Measurements from ENCODE around the gene POPDC2.

The POPDC2 gene

DNA sequence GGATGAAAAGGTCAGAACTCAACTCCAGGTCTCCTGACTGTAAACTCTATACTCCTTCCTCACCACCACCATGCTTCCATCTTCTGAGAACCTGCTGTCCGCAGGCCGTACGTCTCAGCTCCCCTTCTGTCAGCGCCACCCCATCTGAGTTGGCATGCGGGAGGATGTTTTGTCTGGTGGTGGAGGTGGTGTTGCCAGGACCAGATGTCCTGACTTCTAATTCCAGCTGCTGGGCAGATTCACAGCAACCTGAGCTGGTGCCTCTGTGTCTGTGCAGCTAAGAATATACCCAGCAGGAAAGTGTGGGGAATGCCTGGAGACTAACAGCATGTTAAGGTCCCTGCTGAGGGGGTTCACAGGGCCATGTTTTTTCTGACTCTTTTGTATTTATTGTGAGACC lies 39.5 kb downstream of the POPDC2 start:
- H3K9ac ChIP-seq (ENCODE audit: low read depth, low read length): no peak overlapping the region
- H3K36me3 ChIP-seq (ENCODE audit: insufficient read depth, low read depth, low read length): no peaks in the 10 kb centered on the region
- H3K4me1 ChIP-seq (ENCODE audit: insufficient read depth, low read length): no peaks in the 10 kb centered on the region
- H3K27me3 ChIP-seq (ENCODE audit: insufficient read depth, low read length): no peaks in the 10 kb centered on the region
- H3K27ac ChIP-seq (ENCODE audit: low read length): no peak overlapping the region
- no peak overlapping the region for H3K4me3 ChIP-seq (ENCODE audit: low read length)
- no peaks in the 10 kb centered on the region for H3K9me3 ChIP-seq (ENCODE audit: insufficient read depth, low read depth, low read length)

GRCh38 chr3:119619094-119619493 lies 41.3 kb downstream of the POPDC2 start:
- Histone ChIP-seq H3K36me3 (ENCODE audit: insufficient read depth, low read depth, low read length) (no peaks in the 10 kb centered on the region), H3K4me3 (ENCODE audit: low read length) (no peak overlapping the region), H3K27ac (ENCODE audit: low read length) (no peak overlapping the region), H3K4me1 (ENCODE audit: insufficient read depth, low read length) (no peaks in the 10 kb centered on the region), H3K27me3 (ENCODE audit: insufficient read depth, low read length) (no peaks in the 10 kb centered on the region), H3K9ac (ENCODE audit: low read depth, low read length) (no peak overlapping the region), H3K9me3 (ENCODE audit: insufficient read depth, low read depth, low read length) (no peaks in the 10 kb centered on the region)

DNA sequence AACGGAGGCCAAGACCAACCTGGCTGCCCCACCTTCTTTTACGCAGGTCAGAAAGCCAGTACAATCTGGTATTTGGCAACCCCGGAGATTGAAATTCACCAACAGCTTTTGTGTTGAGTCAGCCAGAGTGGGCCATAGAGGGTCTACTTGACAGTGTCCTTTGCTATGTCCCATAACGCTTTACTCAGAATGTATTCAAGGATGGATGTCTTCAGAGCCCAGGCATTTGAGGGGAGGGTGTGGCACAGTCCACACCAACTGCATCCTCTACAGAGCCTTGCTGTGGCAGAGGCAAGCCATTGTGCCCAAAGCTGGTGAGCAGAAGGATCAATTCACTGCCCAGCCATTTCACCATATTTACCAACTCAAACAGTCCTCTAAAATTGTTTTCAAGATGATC lies 44.3 kb downstream of the POPDC2 start:
- H3K9ac ChIP-seq (ENCODE audit: low read depth, low read length): no peak overlapping the region
- H3K27me3 ChIP-seq (ENCODE audit: insufficient read depth, low read length): no peaks in the 10 kb centered on the region
- H3K9me3 ChIP-seq (ENCODE audit: insufficient read depth, low read depth, low read length): no peaks in the 10 kb centered on the region
- no peak overlapping the region for H3K4me3 ChIP-seq (ENCODE audit: low read length)
- no peaks in the 10 kb centered on the region for H3K36me3 ChIP-seq (ENCODE audit: insufficient read depth, low read depth, low read length)
- H3K27ac ChIP-seq (ENCODE audit: low read length): no peak overlapping the region
- H3K4me1 ChIP-seq (ENCODE audit: insufficient read depth, low read length): no peaks in the 10 kb centered on the region

- Histone ChIP-seq H3K27ac (ENCODE audit: low read length) (no peak overlapping the region), H3K9me3 (ENCODE audit: insufficient read depth, low read depth, low read length) (no peaks in the 10 kb centered on the region), H3K27me3 (ENCODE audit: insufficient read depth, low read length) (no peaks in the 10 kb centered on the region), H3K9ac (ENCODE audit: low read depth, low read length) (no peak overlapping the region), H3K4me3 (ENCODE audit: low read length) (no peak overlapping the region), H3K36me3 (ENCODE audit: insufficient read depth, low read depth, low read length) (no peaks in the 10 kb centered on the region), H3K4me1 (ENCODE audit: insufficient read depth, low read length) (no peaks in the 10 kb centered on the region)
Observed at GRCh38 chr3:119613872-119614271, 46.5 kb downstream of the POPDC2 start.

DNA sequence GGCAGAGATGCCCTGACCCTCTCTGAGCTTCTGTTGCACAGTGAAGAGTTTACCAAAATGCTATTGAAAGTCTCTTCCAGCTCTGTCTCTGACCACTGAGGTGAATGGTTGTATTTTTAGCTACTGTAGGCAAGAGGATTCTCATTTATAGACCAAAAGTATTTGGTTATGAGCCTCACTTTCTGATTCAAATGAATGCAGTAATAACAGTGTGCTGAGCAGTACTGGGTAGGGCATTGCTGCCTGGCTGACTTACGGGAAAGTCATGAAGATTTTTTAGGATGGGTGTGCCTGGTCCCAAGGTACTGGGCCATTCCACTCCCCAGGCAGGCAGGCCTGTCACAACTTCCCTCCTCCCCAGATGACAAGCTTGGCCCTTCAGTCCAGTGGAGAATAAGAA lies 47.2 kb downstream of the POPDC2 start:
- H3K27me3 ChIP-seq (ENCODE audit: insufficient read depth, low read length): no peaks in the 10 kb centered on the region
- no peaks in the 10 kb centered on the region for H3K4me1 ChIP-seq (ENCODE audit: insufficient read depth, low read length)
- H3K9me3 ChIP-seq (ENCODE audit: insufficient read depth, low read depth, low read length): no peaks in the 10 kb centered on the region
- no peaks in the 10 kb centered on the region for H3K36me3 ChIP-seq (ENCODE audit: insufficient read depth, low read depth, low read length)
- no peak overlapping the region for H3K4me3 ChIP-seq (ENCODE audit: low read length)
- no peak overlapping the region for H3K27ac ChIP-seq (ENCODE audit: low read length)
- no peak overlapping the region for H3K9ac ChIP-seq (ENCODE audit: low read depth, low read length)

- no peaks in the 10 kb centered on the region for H3K27me3 ChIP-seq (ENCODE audit: insufficient read depth, low read length)
- H3K27ac ChIP-seq (ENCODE audit: low read length): no peak overlapping the region
- no peaks in the 10 kb centered on the region for H3K4me1 ChIP-seq (ENCODE audit: insufficient read depth, low read length)
- no peaks in the 10 kb centered on the region for H3K36me3 ChIP-seq (ENCODE audit: insufficient read depth, low read depth, low read length)
- H3K9ac ChIP-seq (ENCODE audit: low read depth, low read length): no peak overlapping the region
- H3K4me3 ChIP-seq (ENCODE audit: low read length): no peak overlapping the region
- no peaks in the 10 kb centered on the region for H3K9me3 ChIP-seq (ENCODE audit: insufficient read depth, low read depth, low read length)
Observed at GRCh38 chr3:119611664-119612063, 48.7 kb downstream of the POPDC2 start.

DNA sequence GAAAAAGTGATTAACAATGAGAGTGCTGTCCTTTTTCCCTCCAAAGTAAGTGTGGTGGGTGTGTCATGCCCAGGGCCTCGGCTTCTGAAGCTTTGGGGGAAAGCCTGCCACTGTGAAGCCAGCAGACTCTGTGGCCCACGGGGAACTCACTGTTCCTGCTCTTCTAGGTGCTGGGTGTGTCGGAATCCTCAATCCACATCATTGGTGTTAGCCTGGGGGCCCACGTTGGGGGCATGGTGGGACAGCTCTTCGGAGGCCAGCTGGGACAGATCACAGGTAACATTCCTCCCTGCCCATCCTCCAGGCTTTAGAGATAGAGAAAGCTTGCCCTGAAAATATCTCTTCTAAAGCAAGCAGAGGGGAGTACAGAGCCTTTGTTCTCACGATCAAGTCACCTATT lies 51.1 kb downstream of the POPDC2 start:
- Histone ChIP-seq H3K4me3 (ENCODE audit: low read length) (no peak overlapping the region), H3K27ac (ENCODE audit: low read length) (no peak overlapping the region), H3K27me3 (ENCODE audit: insufficient read depth, low read length) (no peaks in the 10 kb centered on the region), H3K9me3 (ENCODE audit: insufficient read depth, low read depth, low read length) (no peaks in the 10 kb centered on the region), H3K9ac (ENCODE audit: low read depth, low read length) (no peak overlapping the region), H3K36me3 (ENCODE audit: insufficient read depth, low read depth, low read length) (no peaks in the 10 kb centered on the region), H3K4me1 (ENCODE audit: insufficient read depth, low read length) (no peaks in the 10 kb centered on the region)

GRCh38 chr3:119608405-119609000 lies 51.9 kb downstream of the POPDC2 start:
- Histone ChIP-seq H3K4me3 (ENCODE audit: low read length) (no peak overlapping the region), H3K9ac (ENCODE audit: low read depth, low read length) (no peak overlapping the region), H3K9me3 (ENCODE audit: insufficient read depth, low read depth, low read length) (no peaks in the 10 kb centered on the region), H3K27me3 (ENCODE audit: insufficient read depth, low read length) (no peaks in the 10 kb centered on the region), H3K27ac (ENCODE audit: low read length) (no peak overlapping the region), H3K4me1 (ENCODE audit: insufficient read depth, low read length) (no peaks in the 10 kb centered on the region), H3K36me3 (ENCODE audit: insufficient read depth, low read depth, low read length) (no peaks in the 10 kb centered on the region)

DNA sequence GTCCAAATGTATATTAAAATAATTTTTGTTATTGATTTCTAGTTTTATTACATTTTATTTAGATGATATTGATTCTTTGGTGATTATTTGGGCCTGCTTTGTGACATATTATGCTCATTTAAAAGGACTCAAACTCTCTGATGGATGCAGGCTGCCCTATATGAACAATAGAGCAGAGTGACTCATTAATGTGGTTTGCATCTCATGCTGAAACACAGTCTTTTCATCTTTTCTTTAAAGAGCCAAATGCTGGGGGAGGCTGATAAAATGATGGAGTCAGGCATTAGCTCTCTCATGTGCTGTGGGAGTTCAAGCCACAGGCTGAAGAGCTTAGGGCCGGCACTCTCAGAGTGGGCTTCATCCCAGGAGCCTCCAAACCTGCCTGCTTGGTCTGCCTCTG lies 55.5 kb downstream of the POPDC2 start:
- Histone ChIP-seq H3K4me3 (ENCODE audit: low read length) (no peak overlapping the region), H3K36me3 (ENCODE audit: insufficient read depth, low read depth, low read length) (no peaks in the 10 kb centered on the region), H3K27me3 (ENCODE audit: insufficient read depth, low read length) (no peaks in the 10 kb centered on the region), H3K27ac (ENCODE audit: low read length) (no peak overlapping the region), H3K9ac (ENCODE audit: low read depth, low read length) (no peak overlapping the region), H3K4me1 (ENCODE audit: insufficient read depth, low read length) (no peaks in the 10 kb centered on the region), H3K9me3 (ENCODE audit: insufficient read depth, low read depth, low read length) (no peaks in the 10 kb centered on the region)

DNA sequence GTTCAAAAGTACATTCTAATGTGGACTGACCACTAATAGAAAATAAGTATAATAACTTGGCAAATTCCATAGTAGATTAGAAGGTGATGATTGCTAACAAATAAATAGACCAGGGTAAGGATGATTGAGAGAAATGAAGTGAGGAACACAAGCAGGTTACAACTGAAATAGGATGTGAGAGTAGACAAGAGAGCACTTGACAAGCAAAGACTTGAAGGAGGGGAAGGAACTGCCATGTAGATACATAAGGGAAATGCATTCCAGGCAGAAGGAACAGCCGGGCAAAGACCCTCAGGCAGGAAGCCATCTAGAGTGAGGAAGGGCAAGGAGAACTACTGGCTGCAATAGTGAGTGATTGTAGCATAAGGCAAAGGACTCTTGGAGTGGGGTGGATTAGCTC lies 57.7 kb downstream of the POPDC2 start:
- no peaks in the 10 kb centered on the region for H3K9me3 ChIP-seq (ENCODE audit: insufficient read depth, low read depth, low read length)
- H3K36me3 ChIP-seq (ENCODE audit: insufficient read depth, low read depth, low read length): no peaks in the 10 kb centered on the region
- no peak overlapping the region for H3K9ac ChIP-seq (ENCODE audit: low read depth, low read length)
- H3K4me3 ChIP-seq (ENCODE audit: low read length): no peak overlapping the region
- H3K27ac ChIP-seq (ENCODE audit: low read length): no peak overlapping the region
- H3K27me3 ChIP-seq (ENCODE audit: insufficient read depth, low read length): no peaks in the 10 kb centered on the region
- H3K4me1 ChIP-seq (ENCODE audit: insufficient read depth, low read length): no peaks in the 10 kb centered on the region

DNA sequence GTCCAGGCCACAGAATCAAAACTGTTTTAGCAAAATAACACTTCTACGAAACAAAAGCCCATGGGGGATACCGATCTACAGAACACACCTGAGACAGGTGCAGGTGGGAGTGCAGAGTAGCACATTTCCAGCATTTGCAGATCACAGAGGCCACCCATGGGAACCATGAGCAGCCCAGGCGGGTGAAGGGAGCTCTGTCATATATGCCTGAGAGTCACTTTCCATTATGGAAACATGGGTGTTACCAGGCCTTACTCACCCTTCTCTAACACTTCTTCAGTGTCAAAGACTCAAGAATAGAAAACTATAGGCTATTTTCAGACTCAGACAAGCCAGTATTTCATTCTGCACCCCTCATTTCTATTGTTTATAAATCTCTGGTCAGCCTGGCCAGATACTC lies 59.2 kb downstream of the POPDC2 start:
- Histone ChIP-seq H3K9ac (ENCODE audit: low read depth, low read length) (no peak overlapping the region), H3K4me3 (ENCODE audit: low read length) (no peak overlapping the region), H3K27me3 (ENCODE audit: insufficient read depth, low read length) (no peaks in the 10 kb centered on the region), H3K36me3 (ENCODE audit: insufficient read depth, low read depth, low read length) (no peaks in the 10 kb centered on the region), H3K27ac (ENCODE audit: low read length) (no peak overlapping the region), H3K9me3 (ENCODE audit: insufficient read depth, low read depth, low read length) (no peaks in the 10 kb centered on the region), H3K4me1 (ENCODE audit: insufficient read depth, low read length) (no peaks in the 10 kb centered on the region)

GRCh38 chr3:119600732-119601131 lies 59.7 kb downstream of the POPDC2 start:
- no peaks in the 10 kb centered on the region for H3K27me3 ChIP-seq (ENCODE audit: insufficient read depth, low read length)
- H3K36me3 ChIP-seq (ENCODE audit: insufficient read depth, low read depth, low read length): no peaks in the 10 kb centered on the region
- H3K4me1 ChIP-seq (ENCODE audit: insufficient read depth, low read length): no peaks in the 10 kb centered on the region
- no peaks in the 10 kb centered on the region for H3K9me3 ChIP-seq (ENCODE audit: insufficient read depth, low read depth, low read length)
- H3K4me3 ChIP-seq (ENCODE audit: low read length): no peak overlapping the region
- H3K27ac ChIP-seq (ENCODE audit: low read length): no peak overlapping the region
- H3K9ac ChIP-seq (ENCODE audit: low read depth, low read length): no peak overlapping the region

Data from iPS-20b (cell line).